Measurements from ENCODE around the gene FLNB.

DNA sequence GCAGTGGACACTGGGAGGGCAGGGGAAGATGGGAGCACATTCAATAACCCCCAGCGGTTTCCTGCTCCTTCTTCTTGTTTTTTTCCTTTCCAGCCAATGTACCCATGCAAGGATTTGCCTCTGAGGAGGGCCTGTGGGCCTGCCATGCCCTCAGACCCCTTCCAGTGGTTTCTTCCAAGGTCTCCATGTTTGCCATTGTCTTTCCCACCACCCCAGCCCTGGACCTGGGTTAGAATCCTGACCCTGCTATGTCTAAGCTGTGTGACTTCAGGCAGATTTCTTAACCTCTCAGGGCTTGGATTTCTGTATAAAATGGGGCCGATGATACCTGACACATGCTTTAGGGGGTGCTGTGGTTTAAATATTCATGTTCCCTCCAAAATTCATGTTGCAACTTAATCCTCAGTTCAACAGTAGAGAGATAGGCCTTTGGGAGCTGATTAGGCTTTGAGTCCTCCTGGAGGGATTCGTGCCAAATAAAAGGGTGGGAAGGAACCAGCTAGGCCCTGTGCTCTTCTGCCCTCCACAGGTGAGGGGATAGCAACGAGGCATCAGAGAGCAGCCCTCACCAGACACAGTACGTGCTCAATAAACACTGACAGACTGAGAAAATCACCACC is 46.3 kb upstream of the FLNB start:
- TF ChIP-seq, protein P1, sequence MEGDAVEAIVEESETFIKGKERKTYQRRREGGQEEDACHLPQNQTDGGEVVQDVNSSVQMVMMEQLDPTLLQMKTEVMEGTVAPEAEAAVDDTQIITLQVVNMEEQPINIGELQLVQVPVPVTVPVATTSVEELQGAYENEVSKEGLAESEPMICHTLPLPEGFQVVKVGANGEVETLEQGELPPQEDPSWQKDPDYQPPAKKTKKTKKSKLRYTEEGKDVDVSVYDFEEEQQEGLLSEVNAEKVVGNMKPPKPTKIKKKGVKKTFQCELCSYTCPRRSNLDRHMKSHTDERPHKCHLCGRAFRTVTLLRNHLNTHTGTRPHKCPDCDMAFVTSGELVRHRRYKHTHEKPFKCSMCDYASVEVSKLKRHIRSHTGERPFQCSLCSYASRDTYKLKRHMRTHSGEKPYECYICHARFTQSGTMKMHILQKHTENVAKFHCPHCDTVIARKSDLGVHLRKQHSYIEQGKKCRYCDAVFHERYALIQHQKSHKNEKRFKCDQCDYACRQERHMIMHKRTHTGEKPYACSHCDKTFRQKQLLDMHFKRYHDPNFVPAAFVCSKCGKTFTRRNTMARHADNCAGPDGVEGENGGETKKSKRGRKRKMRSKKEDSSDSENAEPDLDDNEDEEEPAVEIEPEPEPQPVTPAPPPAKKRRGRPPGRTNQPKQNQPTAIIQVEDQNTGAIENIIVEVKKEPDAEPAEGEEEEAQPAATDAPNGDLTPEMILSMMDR (IDR thresholded peaks at IDR 0.05; ENCODE audit: poor library complexity, severe bottlenecking): no peak
- TF ChIP-seq RAD21 (conservative IDR thresholded peaks at IDR 0.05) (no peak), TAF1 (IDR thresholded peaks at IDR 0.05; ENCODE audit: low read depth) (no peak), EZH2 (IDR thresholded peaks at IDR 0.05; ENCODE audit: borderline replicate concordance, insufficient read depth, low read length, poor library complexity, severe bottlenecking) (no peak), MXI1 (conservative IDR thresholded peaks at IDR 0.05; ENCODE audit: poor library complexity, severe bottlenecking) (no peak), SMC3 (conservative IDR thresholded peaks at IDR 0.05; ENCODE audit: poor library complexity) (no peak)
